Measurements from ENCODE around the gene HS6ST2. TPM values are rescaled to one million over a fixed set of nuclear protein-coding genes. Genes with fewer than 3 reads are reported as not detected.

Gene HS6ST2
- total RNA-seq, 1 experiment from 2014 or later, result 0.26 TPM

DNA sequence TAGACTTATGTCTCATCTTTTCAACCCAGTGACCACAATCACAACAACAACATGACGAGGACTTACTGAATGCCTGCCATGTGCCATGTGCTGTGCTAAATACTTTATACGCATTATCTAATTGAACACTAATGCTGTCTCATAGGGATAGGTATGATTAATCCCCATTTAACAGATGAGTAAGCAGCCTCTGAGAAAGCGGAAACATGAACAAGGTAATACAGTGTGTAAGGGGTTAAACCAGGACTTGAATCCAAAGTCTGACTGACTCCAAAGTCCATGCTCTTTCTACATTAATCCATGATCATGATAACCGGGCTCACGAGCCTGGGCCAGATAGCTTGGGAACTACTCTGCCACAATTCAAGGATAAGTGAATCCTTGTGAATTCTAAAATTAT is 364.3 kb downstream of the HS6ST2 start:
- BruUV-seq (replicated peaks), result no TSS peak
- intact Hi-C loops (cut with micrococcal nuclease; ENCODE audit: unreplicated experiment), result no loop called here
- DNase-seq (ENCODE audit: low read depth, low spot score) (no peak), ATAC-seq (no peak)
- H3K4me3 ChIP-seq (ENCODE audit: low read depth in 2 of 2, low read length in 2 of 2), result no peak overlapping the region
- in situ Hi-C loops (cut with HindIII; ENCODE audit: low pct_unique_long_range_greater_than_20kb, low sequenced_read_pairs), result no loop called here
- no peaks in the 10 kb centered on the region for H3K9me3 ChIP-seq (ENCODE audit: control insufficient read depth, insufficient read depth, low read depth, low read length)
- no peaks in the 10 kb centered on the region for H3K36me3 ChIP-seq (ENCODE audit: control insufficient read depth, insufficient read depth, low read length)
- ChIA-PET CTCF (no interaction called here), POLR2A (no interaction called here)
- TF ChIP-seq, protein P1, sequence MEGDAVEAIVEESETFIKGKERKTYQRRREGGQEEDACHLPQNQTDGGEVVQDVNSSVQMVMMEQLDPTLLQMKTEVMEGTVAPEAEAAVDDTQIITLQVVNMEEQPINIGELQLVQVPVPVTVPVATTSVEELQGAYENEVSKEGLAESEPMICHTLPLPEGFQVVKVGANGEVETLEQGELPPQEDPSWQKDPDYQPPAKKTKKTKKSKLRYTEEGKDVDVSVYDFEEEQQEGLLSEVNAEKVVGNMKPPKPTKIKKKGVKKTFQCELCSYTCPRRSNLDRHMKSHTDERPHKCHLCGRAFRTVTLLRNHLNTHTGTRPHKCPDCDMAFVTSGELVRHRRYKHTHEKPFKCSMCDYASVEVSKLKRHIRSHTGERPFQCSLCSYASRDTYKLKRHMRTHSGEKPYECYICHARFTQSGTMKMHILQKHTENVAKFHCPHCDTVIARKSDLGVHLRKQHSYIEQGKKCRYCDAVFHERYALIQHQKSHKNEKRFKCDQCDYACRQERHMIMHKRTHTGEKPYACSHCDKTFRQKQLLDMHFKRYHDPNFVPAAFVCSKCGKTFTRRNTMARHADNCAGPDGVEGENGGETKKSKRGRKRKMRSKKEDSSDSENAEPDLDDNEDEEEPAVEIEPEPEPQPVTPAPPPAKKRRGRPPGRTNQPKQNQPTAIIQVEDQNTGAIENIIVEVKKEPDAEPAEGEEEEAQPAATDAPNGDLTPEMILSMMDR (IDR thresholded peaks at IDR 0.05), result no peak
- TF ChIP-seq, protein P2, sequence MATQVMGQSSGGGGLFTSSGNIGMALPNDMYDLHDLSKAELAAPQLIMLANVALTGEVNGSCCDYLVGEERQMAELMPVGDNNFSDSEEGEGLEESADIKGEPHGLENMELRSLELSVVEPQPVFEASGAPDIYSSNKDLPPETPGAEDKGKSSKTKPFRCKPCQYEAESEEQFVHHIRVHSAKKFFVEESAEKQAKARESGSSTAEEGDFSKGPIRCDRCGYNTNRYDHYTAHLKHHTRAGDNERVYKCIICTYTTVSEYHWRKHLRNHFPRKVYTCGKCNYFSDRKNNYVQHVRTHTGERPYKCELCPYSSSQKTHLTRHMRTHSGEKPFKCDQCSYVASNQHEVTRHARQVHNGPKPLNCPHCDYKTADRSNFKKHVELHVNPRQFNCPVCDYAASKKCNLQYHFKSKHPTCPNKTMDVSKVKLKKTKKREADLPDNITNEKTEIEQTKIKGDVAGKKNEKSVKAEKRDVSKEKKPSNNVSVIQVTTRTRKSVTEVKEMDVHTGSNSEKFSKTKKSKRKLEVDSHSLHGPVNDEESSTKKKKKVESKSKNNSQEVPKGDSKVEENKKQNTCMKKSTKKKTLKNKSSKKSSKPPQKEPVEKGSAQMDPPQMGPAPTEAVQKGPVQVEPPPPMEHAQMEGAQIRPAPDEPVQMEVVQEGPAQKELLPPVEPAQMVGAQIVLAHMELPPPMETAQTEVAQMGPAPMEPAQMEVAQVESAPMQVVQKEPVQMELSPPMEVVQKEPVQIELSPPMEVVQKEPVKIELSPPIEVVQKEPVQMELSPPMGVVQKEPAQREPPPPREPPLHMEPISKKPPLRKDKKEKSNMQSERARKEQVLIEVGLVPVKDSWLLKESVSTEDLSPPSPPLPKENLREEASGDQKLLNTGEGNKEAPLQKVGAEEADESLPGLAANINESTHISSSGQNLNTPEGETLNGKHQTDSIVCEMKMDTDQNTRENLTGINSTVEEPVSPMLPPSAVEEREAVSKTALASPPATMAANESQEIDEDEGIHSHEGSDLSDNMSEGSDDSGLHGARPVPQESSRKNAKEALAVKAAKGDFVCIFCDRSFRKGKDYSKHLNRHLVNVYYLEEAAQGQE (IDR thresholded peaks at IDR 0.05; ENCODE audit: insufficient read depth in 1 of 2, low read depth in 2 of 2, low read length in 1 of 2), result no peak
- TF ChIP-seq TCF7L2 (IDR thresholded peaks at IDR 0.05; ENCODE audit: low read depth, low read length) (no peak), SIN3A (IDR thresholded peaks at IDR 0.05; ENCODE audit: borderline replicate concordance, insufficient read depth, low read depth, low read length) (no peak), POLR2AphosphoS5 (IDR thresholded peaks at IDR 0.05; ENCODE audit: low read depth, low read length) (no peak)
- H3K27me3 ChIP-seq (ENCODE audit: control insufficient read depth, insufficient read depth, low read length), result peaks cover 2% of the 10 kb centered on the region; the same call in 1 of the 2 replicates
- no peak overlapping the region for H3K27ac ChIP-seq (ENCODE audit: low read length)
- H3K4me1 ChIP-seq (ENCODE audit: control insufficient read depth, insufficient read depth, low read length), result no peaks in the 10 kb centered on the region

DNA sequence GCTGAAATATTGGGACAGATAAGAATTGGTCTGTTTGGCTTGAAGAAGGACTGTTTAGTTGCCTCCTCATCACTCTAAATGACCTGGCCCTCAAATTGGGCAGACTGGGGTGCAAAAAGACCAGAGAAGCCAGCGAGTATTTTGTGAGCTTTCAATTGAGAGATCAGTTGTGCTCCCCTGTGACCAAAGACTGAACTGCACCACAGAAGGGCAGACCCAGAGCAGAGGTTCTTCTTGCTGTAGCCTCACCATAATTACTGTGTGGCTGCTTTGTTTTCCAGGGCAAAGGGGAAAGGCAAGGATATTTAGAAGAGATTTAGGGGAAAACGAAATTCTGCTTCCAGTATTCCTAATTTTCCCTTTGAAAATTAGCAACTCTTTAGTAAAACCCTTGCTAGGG is 365.5 kb downstream of the HS6ST2 start:
- no peak for ATAC-seq
- Histone ChIP-seq H3K27me3 (ENCODE audit: control insufficient read depth, insufficient read depth, low read length) (peaks cover 2% of the 10 kb centered on the region; the same call in 1 of the 2 replicates), H3K27ac (ENCODE audit: low read length) (no peak overlapping the region), H3K36me3 (ENCODE audit: control insufficient read depth, insufficient read depth, low read length) (no peaks in the 10 kb centered on the region), H3K9me3 (ENCODE audit: control insufficient read depth, insufficient read depth, low read depth, low read length) (no peaks in the 10 kb centered on the region), H3K4me1 (ENCODE audit: control insufficient read depth, insufficient read depth, low read length) (no peaks in the 10 kb centered on the region), H3K4me3 (ENCODE audit: low read depth in 2 of 2, low read length in 2 of 2) (no peak overlapping the region)
- BruUV-seq (replicated peaks), result no TSS peak
- in situ Hi-C loops (cut with HindIII; ENCODE audit: low pct_unique_long_range_greater_than_20kb, low sequenced_read_pairs), result no loop called here
- intact Hi-C loops (cut with micrococcal nuclease; ENCODE audit: unreplicated experiment), result no loop called here
- TF ChIP-seq, protein P1 (IDR thresholded peaks at IDR 0.05), result peak; percentile 45
- no peak for TF ChIP-seq SIN3A (IDR thresholded peaks at IDR 0.05; ENCODE audit: borderline replicate concordance, insufficient read depth, low read depth, low read length)
- ChIA-PET CTCF (interaction anchor here (0.7 to 1.0 kb wide), 2 partner anchors 295 to 859 kb away, joined by 3 read pairs; no protein-coding TSS in a partner anchor), POLR2A (no interaction called here)
- no peak for DNase-seq (ENCODE audit: low read depth, low spot score)
